Stimulated activated CD8-positive, alpha-beta memory T cell treated with anti-CD3 and anti-CD28 coated beads, Interleukin-2, amount 100 ng/mL, for 1 hour (primary cell): ENCODE results near the gene KCNT1.

Experiments
- DNase-seq, 2 donors: peaks; one replicate each; pipeline ENCODE4 v3.0.0-alpha.2; 2020; ENCODE audit warnings: low read depth in 2 of 2

The KCNT1 gene

DNA sequence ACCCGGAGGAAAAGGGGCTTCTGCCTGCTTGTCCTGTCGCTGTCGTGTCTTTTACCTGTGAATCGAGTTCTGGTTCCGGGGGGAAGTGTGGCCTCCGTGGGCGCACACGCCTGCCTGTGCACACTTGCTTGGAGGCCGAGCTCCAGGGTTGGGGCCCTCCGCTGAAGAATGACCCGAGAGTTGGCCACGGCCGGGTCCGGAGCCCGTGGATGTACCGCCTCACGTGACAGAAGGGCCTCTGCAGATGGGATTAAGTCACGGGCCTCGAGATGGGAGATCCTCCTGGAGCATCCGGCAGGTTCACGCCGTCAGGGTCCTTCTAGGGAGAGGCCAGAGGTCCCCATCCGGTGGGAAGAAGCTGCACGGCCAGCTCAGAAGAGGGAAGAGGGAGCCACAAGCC is 81.0 kb downstream of the KCNT1 start:
- DNase-seq, result no peak

DNA sequence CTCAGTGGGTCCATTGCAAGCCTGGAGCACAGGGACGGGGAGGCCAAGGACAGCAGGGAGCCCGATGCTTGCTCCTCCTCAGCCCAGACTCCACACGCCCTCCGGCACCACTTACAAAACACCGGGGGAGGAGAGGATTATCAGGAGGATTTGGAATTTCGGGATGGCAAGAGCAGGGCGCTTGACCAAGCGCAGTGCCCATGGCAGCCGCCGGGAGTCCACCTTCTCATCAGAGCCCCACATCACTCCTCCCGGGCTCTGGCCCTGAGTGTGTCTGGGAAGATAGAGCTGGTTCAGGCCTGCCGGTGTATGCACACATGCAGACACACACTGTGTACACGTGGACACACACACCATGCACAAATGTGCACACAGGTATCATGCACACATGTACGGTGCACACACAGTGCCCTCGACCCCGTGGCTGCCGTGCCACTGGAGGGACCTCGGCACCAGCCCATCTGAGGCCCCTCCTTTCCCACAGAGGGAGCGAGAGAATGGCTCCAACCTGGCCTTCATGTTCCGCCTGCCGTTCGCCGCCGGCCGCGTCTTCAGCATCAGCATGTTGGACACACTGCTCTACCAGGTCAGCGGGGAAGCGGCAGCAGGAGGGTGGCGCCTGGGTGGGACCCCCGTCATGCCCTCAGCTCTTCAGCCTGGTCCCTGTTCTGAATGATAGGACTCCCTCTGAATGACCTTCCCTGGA is 81.7 kb downstream of the KCNT1 start:
- DNase-seq, result no peak

DNA sequence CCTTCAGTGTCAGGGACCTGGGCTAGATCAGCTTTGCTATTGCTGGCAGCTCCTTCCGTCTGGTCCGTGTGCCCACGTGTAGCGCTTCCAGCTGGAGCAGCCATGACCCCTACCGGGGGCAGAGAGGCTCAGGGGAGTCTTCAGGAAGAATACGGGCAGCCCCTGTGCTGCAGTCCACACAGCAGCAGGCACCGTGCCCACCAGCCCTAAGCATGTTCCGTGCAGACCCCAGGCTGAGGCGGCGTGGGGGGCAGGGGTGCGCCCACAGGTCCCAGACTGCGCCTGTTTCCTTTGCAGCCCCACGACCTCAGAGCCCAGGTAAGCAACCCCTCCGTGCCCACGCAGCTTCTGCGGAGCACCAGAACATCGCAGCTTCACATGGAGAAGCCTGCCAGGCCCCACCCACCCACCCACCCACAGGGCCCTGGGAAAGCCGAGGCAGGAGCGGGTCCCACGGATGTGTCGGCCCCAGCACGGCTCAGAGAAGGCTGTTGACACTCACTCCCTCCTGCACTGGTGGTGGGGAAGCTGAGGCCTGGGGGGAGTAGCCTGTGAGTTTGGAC is 83.1 kb downstream of the KCNT1 start:
- DNase-seq, result no peak

DNA sequence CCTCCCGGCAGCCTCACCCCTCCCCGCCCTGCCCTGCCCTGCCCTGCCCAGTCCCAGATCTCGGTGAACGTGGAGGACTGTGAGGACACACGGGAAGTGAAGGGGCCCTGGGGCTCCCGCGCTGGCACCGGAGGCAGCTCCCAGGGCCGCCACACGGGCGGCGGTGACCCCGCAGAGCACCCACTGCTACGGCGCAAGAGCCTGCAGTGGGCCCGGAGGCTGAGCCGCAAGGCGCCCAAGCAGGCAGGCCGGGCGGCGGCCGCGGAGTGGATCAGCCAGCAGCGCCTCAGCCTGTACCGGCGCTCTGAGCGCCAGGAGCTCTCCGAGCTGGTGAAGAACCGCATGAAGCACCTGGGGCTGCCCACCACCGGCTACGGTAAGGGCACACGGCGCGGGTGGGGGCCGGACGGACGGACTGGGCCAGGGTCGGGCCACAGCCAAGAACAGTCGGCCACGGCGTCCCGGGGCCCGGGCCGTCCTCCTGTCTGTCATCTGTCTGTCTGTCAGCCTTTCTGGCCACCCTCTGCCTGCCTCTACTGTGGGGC is 84.2 kb downstream of the KCNT1 start:
- no peak for DNase-seq

DNA sequence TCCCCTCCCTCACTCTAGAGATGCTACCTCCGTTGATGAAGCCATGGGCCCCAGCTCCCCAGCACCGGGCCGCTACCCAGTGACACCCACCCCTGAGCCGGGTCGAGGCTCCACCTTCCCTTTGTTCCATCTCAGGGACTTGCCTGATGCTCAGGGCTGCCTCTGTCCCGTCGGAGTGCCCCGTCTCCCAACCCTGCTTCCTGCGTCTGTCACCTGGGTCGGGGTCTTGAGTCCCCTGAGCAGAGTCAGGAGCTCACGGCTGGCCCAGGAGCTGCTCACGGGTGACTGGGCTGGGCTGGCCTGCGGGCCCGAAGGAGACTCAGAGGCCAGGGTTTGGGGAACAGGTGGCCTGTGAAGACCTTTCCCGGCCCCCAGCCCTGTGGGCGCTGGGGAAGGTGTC is 85.3 kb downstream of the KCNT1 start:
- DNase-seq, result no peak

DNA sequence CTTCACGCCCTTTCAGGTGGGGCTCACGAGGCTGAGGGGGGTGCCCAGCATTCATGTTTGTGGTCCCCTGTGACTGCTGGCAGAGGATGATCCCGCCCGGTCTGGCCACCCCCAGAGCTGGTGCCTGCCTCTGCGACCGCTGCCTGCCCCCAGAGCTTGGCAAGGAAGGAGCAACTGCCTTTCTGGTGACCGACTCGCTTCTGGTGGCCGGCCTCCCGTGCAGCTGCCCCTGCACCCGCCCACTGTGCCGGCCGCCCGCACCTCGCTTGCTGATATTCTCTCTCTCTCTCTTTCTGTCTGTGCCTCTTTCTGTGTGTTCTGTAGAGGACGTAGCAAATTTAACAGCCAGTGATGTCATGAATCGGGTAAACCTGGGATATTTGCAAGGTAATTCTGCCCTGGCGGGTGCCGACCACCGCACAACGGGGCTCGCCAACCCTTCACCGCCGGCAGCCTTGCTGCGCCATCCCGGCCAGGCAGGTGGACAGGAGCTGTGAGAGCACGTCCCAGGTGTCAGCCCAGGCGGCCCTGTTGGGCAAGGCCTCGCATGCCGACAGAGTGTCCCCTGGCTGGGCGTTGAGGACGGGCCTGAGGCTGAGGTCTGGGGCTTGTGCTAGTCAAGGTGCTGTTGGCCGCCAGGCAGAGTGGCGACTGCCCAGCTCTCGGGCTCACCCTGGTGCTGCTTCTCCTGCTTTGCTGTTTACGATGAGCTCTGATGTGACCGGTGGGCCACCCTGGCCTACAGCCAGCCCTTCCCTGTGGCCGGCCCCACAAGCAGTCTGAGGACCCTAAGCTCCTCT is 86.0 kb downstream of the KCNT1 start:
- DNase-seq, result no peak

DNA sequence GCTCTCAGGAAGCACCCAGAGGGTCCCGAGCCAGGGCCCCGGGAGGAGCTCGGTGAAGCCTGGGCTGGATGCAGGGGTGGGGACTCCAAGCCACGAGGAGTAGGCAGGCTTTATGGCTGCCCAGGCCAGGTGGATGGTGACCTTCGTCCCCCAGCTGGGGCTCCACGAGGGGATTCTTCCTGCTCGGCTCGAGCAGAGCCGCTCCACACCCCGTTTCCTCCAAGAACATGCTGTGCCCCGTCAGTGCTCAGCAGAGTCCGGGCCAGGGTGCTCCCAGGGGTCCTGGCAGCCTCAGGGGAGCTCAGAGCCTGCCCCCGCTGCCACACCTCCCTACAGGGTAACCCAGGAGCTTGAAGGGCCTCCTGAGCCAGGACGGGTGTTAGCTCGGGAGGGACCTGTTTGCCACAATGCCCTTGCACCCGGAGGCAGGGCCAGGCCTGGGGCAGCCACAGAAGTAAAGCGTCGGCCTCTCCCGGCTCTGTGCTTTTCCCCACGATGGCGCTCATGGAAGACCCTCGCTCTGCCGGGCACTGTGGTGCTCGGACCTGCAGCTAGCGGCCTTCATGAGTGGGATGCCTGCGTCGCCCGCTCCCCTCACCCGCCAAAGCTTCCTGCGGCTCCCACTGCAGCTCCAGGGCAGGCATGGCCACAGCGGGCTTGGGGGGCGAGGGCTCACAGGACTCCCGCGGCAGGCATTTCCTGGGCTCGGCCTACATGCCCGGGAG is 86.8 kb downstream of the KCNT1 start:
- no peak for DNase-seq

DNA sequence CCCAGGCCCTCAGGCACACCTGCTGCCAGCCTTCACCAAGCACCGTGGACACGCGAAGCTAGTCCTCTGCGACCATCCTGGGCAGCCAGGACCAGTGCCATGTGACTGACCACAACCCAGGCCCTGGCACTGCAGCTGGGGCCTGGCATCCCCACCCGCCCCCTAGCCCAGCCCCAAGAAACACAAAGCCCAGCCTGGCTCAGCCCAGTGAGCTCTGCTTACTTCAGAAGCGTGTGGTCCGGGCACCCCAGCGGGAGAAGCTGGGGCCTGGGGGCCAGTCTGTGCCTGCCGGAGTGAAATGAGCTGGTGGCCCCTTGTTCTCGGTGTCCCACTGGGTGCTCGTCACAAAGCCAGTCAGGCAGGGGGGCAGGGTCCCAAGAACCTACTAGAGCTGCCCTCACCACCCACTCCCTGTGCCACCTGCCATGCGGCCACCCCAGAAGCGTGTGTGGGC is 87.9 kb downstream of the KCNT1 start:
- no peak for DNase-seq

DNA sequence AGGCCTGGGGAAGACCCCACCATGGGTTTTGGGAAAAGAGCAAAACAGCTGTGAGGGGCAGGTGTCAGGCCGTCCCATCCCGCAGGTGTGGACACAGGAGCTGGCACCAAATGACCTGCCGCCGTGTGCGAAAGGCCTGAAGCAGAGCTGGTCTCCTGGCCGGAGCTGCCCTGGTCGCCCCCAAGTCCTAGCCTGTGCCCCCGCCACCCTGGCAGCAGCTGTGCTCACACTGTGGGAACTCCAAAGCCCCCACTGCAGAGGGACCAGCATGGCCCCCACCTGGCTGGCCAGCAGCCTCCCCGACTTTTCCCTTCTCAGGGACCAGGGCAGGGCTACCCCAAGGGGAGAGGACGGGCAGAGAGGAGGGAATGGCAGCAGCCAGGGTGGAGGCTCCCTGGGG is 88.4 kb downstream of the KCNT1 start:
- no peak for DNase-seq

DNA sequence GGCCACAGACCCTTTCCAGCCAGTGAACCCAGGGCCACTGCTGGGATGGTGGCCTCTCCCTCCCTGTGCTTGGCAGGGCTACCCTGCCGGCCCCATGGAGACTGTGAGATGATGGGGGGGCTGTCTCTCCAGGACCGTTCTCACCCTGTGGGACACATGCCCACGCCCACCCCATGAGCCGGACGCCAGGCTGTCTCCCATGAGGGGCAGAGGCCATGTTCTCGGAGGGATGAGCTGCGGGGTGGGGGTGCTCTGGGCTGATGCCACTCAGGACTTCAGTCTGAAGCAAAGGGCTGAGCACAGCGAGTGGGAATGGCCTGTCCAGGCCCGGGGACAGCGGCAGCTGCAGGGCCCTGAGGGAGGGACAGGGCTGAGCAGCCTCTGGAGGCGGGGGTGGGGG is 88.9 kb downstream of the KCNT1 start:
- DNase-seq, result no peak

DNA sequence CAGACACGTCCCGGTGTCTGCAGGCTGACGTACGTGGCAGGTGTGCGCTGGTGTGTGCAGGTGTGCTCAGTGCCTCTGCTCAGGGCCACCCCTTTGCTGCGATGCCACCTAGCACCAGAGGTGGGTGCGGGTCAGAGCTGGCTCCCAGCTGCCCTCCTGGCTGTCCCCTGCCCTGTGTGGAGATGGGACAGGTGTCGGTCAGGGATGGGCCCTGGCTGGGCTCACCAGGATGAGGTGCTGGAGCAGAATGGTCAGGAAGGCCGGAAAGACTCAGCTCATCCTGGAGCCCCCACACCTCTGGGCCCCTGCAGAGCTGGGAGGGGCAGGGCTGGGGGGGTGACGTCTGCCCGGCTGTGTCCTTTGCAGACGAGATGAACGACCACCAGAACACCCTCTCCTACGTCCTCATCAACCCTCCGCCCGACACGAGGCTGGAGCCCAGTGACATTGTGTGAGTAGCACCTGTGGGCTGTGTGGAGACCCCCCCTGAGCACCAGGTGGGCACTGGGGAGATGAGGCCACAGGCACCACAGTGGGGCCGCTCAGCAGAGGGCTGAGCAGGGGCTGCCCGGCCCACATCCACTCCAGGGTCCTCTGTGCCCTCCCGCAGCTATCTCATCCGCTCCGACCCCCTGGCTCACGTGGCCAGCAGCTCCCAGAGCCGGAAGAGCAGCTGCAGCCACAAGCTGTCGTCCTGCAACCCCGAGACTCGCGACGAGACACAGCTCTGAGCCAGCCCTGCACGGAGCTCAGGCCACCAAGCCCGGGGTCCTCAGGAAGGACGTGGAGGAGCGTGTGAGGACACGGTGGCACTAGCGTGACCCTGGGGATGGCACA is 89.7 kb downstream of the KCNT1 start:
- DNase-seq, result no peak

DNA sequence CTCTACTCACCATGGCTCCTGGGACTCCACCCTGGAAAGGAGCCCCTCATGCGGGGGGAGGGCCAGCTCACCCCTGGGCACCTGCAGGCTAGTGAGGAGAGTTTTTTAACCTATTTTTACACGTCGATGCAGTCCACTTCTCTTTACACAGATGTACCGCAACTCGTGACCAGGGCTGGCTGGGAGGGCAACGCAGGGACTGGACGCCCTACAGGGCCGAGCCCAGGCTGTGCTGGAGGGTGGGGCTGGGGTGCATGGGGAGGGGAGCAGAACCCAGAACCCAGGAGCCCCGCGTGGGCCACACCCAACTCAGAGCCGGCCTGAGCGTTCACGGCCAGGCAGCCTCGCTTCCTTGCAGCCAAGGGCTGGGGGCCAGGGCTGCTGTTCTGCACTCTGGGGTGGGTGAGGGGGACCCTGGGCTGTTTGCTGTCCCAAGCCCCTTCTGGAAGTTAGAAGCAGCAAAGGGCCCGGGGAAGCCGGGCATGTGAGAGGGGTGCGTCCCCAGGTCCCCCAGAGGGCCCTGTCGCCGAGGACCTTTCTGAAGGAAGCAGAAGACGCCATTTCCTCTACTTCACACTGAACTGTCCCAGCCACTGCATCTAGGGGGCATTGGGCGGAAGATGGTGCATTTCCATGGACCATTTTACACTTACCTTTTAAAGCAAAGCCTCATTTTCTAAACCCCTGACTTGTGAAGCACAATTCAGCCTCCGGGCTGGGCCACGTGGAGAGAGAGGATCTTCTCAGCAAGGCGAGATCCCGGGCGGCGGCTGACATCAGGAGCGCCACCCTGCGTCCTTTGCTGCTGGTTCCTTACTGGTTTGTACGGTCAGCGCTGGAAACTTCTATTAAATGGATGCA is 90.5 kb downstream of the KCNT1 start:
- no peak for DNase-seq

DNA sequence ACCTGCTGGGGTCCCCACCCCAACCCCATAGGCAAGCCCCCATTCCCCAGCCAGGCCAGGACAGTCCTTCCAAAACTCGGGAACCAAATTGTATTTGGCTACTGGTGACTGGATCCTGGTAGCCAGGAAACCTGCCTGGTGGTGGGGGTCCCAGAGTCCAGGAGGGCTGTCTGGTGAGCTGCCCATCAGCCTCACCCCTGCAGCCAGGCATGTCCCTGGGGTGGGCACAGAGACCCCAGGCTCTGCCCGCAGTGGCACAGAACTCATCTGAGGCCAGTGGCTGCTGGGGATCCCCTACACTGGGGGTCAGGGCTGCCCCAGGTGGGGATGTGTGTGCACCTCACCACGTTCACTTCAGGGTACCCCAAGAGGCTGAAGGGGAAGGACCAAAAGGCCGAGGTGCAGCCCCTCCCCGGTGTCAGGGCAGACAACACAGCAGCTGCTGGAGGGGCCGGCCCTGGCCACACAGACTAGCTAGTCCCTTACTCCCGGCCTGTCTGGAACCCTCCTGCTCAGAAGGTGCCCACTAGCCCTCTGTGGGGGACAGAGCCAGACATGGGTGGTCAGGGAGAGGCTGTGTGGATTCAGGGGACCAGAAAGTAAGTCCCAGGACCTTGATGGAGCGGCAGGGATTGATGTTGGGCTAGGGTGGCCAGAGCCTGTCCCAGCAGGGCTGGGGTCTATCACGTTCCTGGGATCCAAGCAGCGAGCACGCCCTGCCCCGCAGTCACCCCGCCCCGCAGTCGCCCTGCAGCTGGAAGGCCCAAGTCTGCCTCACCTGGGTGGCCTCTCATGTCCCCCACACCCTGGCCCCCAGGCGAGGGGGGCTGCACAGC is 91.5 kb downstream of the KCNT1 start:
- no peak for DNase-seq

DNA sequence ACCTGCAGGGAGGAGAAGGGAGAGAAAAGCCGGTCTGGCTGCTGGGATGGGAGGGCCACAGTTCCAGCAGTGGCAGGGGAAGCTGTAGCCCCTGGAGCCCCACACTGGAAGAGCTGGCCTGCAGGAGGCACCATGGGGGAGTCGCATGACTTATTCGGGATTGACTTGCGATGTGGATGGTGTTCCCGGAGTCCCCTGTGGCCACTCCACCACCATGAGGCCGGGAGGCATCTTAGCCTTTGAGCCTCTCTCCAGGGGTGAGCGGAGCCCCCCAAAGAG is 92.0 kb downstream of the KCNT1 start:
- DNase-seq, result no peak

DNA sequence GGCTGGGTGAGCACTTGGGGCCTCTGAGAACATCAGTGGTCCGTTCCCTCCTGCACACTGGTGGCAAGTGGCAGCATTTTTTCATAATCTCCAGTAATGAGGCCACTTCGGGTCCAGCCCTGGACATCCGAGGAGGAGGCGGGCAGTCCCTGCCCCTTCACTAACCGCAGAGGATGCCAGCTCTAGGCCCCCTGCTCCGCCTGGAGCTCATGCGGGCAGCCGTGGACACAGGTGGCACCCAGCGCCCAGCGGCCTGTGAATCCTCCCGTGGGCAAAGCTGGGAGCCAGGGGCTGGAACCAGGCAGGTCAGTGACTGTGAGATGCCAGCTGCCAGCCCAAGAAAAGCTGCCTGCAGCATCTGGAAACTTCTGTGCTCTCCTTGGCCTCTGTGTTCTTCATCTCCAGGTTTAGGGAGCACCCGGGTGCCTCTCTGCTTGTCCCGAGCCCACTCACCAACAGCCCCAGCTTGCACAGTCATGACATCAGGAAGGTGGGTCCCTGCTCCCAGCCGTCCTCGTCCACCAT is 92.4 kb downstream of the KCNT1 start:
- DNase-seq, result no peak

DNA sequence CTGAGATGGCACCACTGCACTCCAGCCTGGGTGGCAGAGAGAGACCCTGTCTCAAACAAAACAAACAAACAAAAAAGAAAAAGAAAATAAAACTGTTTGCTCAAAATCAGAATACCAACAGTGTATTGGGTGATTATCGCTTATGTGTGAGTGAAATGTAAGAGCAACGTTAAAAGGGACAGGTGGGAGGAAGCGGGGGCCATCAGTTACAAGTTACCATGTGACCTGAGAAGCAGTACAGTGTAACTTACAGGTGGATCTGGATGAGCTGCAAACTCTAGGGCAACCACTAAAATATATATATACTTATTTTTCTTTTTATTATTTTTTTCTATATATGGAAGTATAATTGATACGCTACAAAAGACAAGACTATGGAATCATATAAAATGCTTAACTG is 93.4 kb downstream of the KCNT1 start:
- no peak for DNase-seq

DNA sequence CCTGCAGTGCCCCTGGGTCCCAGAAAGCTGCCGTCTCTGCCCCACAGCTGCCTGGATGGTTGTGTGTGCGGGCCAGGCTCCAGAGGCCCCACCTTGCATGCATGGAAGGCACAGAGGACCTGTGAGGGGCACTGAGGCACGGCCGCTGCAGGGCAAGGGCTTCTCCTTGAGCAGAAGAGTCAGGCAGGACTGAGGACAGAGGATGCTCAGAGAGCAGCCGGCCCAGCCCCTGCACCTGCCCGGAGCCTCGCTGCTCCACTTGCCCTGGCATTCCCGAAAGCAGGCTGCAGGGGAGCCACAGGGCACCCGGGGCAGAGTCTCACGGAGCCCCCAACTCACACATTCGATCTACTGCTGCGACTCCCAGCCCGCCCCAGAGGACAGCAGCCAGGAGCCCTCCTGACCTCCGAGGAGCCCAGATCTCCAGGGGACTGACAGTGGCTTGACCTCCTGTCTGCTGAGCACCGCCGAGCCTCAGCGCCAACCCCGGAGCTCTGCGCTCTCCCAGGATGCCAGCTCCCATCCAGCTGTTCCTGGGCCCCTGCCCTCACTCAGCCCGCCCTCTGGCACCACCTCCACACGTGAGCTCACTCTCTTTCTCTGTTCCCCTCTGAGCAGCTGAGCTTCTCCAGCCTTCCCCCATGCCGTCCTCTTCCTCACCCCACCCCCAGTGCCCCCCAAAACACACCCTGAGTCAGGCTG is 95.0 kb downstream of the KCNT1 start:
- DNase-seq, result no peak

DNA sequence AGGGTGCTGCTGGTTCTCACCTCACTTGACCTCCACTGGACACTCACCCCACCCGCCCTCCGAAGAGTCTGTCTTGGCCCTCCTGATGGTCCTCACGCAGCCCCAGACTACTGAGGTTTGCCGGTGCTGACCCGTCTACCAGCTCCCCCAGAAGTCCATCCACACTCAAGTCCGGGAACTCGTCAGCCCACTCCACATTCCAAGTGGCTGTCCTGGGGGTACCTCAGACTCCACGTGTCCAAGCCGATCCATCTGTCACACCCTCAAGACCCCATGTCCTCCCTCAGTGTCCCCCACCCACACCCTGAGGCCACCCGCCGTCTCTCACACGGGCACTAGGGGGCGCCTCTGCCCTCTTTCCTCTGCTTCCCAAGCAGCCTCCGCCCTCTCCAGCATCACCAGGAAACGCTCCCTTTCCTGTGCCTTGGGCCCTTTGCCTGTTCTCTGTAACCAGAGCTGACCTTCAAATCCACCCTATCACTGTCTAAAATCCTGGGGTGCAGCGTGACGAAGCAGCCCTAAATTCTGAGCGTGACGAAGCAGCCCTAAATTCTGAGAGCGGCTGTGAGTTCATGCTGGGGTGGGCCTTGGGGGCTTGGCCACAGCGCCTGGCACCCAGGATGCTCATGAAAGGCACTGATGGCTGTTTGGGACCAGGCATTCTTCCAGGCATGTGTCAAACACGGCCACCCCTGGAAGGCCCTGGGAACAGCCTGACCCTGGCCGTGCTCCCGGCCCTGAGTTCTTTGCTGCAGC is 95.7 kb downstream of the KCNT1 start:
- no peak for DNase-seq
